HepG2 (cell line): ENCODE results near the gene TTC31. TPM values are rescaled to one million over a fixed set of nuclear protein-coding genes. Genes with fewer than 3 reads are reported as not detected.
A peak's percentile ranks its signal among the peaks of the same experiment; 100 is the strongest.

Experiments
- ARNTL ChIP-seq: sonication (generic); formaldehyde crosslinking; IDR thresholded peaks from 2 replicates; pipeline ENCODE4 v1.4.0; 2020; ENCODE audit warnings: mild to moderate bottlenecking, missing genetic modification reagents
- CSRNP1 ChIP-seq: sonication (generic); formaldehyde crosslinking; IDR thresholded peaks from 2 replicates; pipeline ENCODE4 v1.8.1; 2023; ENCODE audit warnings: mild to moderate bottlenecking, missing genetic modification reagents
- DDIT3 ChIP-seq: sonication (generic); formaldehyde crosslinking; IDR thresholded peaks from 2 replicates; pipeline ENCODE4 v1.4.0; 2020; ENCODE audit warnings: mild to moderate bottlenecking, missing genetic modification reagents
- ETV6 ChIP-seq: sonication (generic); formaldehyde crosslinking; conservative IDR thresholded peaks from 2 replicates; pipeline ENCODE4 v1.4.0; 2020; ENCODE audit warnings: missing genetic modification reagents
- FOSL1 ChIP-seq: sonication (generic); formaldehyde crosslinking; IDR thresholded peaks from 2 replicates; pipeline ENCODE4 v1.9.0; 2021; ENCODE audit warnings: missing genetic modification reagents, borderline replicate concordance
- GLMP ChIP-seq: sonication (generic); formaldehyde crosslinking; IDR thresholded peaks from 2 replicates; pipeline ENCODE4 v1.9.0; 2021; ENCODE audit warnings: missing genetic modification reagents, mild to moderate bottlenecking, borderline replicate concordance
- GMEB2 ChIP-seq: IDR thresholded peaks from 2 replicates; pipeline ENCODE4 v1.6.1; 2016; ENCODE audit warnings: missing biosample characterization, missing genetic modification reagents, low read depth
- HNRNPK ChIP-seq: fragments of 200-400 bp; formaldehyde crosslinking; IDR thresholded peaks from 2 replicates; pipeline ENCODE4 v1.6.1; 2018; ENCODE audit warnings: low read length, low read depth, moderate library complexity, mild to moderate bottlenecking; ENCODE audit not compliant: poor library complexity, severe bottlenecking
- MAF1 ChIP-seq: sonication (generic); formaldehyde crosslinking; IDR thresholded peaks from 2 replicates; pipeline ENCODE4 v1.5.0; 2020; ENCODE audit warnings: missing genetic modification reagents, borderline replicate concordance
- MYNN ChIP-seq: sonication (generic); formaldehyde crosslinking; IDR thresholded peaks from 2 replicates; pipeline ENCODE4 v1.4.0; 2020; ENCODE audit warnings: mild to moderate bottlenecking, low read depth, missing genetic modification reagents
- NONO ChIP-seq, 2 experiments: fragments of 450-650 bp in 1 of 2; sonication (generic) in 1 of 2; formaldehyde crosslinking in 1 of 2; IDR thresholded peaks in 1 of 2; conservative IDR thresholded peaks in 1 of 2; 2 replicates each; pipeline versions ENCODE4 v1.6.1 to v1.8.0; 2017 to 2022; ENCODE audit warnings: mild to moderate bottlenecking in 1 of 2, missing genetic modification reagents in 1 of 2, moderate library complexity in 1 of 2
- SALL2 ChIP-seq: sonication (generic); formaldehyde crosslinking; IDR thresholded peaks from 2 replicates; pipeline ENCODE4 v1.8.1; 2023; ENCODE audit warnings: mild to moderate bottlenecking, missing genetic modification reagents, inconsistent platforms
- SNAI1 ChIP-seq: sonication (generic); formaldehyde crosslinking; IDR thresholded peaks from 2 replicates; pipeline ENCODE4 v1.5.0; 2020; ENCODE audit warnings: mild to moderate bottlenecking, missing genetic modification reagents, borderline replicate concordance
- ZNF264 ChIP-seq: sonication (generic); formaldehyde crosslinking; IDR thresholded peaks from 2 replicates; pipeline ENCODE4 v1.4.0; 2020; ENCODE audit warnings: missing genetic modification reagents
- ZNF274 ChIP-seq: sonication (generic); formaldehyde crosslinking; IDR thresholded peaks from 2 replicates; pipeline ENCODE4 v1.5.1; 2020; ENCODE audit warnings: mild to moderate bottlenecking, missing genetic modification reagents
- ZNF710 ChIP-seq: sonication (generic); formaldehyde crosslinking; IDR thresholded peaks from 2 replicates; pipeline ENCODE4 v1.5.0; 2020; ENCODE audit warnings: mild to moderate bottlenecking, missing genetic modification reagents, borderline replicate concordance
- ZNF713 ChIP-seq: sonication (generic); formaldehyde crosslinking; IDR thresholded peaks from 2 replicates; pipeline ENCODE4 v1.4.0; 2020; ENCODE audit warnings: mild to moderate bottlenecking, missing genetic modification reagents
- ZNF770 ChIP-seq: sonication (generic); formaldehyde crosslinking; IDR thresholded peaks from 2 replicates; pipeline ENCODE4 v1.5.0; 2020; ENCODE audit warnings: mild to moderate bottlenecking, missing genetic modification reagents
- polyA plus RNA-seq, 8 experiments: library from polyadenylated mRNA; depleted of rRNA in 3 of 8; stranded (reverse) in 7 of 8; unstranded in 1 of 8; fragments of >200 nt; fragmentation: Illumina TruSeq in 4 of 8; extraction: Trizol in 4 of 8; gene quantifications; 2 replicates each; pipeline versions ENCODE4 v1.2.1 to v1.2.3, GENCODE V29; 2011 to 2016; ENCODE audit warnings: low read depth in 4 of 8, missing spikeins in 1 of 8, mixed read lengths in 1 of 8; ENCODE audit not compliant: insufficient read depth in 1 of 8
- total RNA-seq, 5 experiments: library from RNA; depleted of rRNA; stranded (reverse); fragments of >200 nt; fragmentation: Illumina TruSeq; extraction: Trizol; gene quantifications; 2 replicates each; pipeline ENCODE4 v1.2.3, GENCODE V29; 2016; ENCODE audit warnings: low read depth in 1 of 5

TTC31 gene
- total and polyA plus RNA-seq, 2 of the 13 experiments (the other 11 are each of a cell fraction or from before 2014, with no cell fraction given) = 28.3 to 39.5 TPM

GRCh38 chr2:74502720-74503505 is 20.0 kb downstream of the TTC31 start (continued):
- peak; percentile 34 for TF ChIP-seq ZNF770
- TF ChIP-seq ZNF274 (CRISPR knock-in tag) = peak; percentile 60; the same call in 1 of the 2 replicates
- no peak for TF ChIP-seq DDIT3
- 0 out of 2 replicates have a peak, but pooled peaks have one; percentile 15 for TF ChIP-seq ZNF264
- TF ChIP-seq MYNN = no peak
- 0 out of 2 replicates have a peak, but pooled peaks have one; percentile 39 for TF ChIP-seq SNAI1 (CRISPR knock-in tag)
- peak; percentile 67 for TF ChIP-seq ZNF710
- TF ChIP-seq CSRNP1 = no peak; the same call in 1 of the 2 replicates
- 0 out of 2 replicates have a peak, but pooled peaks have one; percentile 80 for TF ChIP-seq GLMP (CRISPR knock-in tag)
- peak; percentile 52; the same call in 1 of the 2 replicates for TF ChIP-seq ARNTL (CRISPR knock-in tag)
- TF ChIP-seq SALL2 (CRISPR knock-in tag) = peak; percentile 61; the same call in 1 of the 2 replicates
- TF ChIP-seq MAF1 = 0 out of 2 replicates have a peak, but pooled peaks have one; percentile 27
- no peak for TF ChIP-seq ETV6 (CRISPR knock-in tag)
- peak; percentile 11 for TF ChIP-seq ZNF713
- 0 out of 2 replicates have a peak, but pooled peaks have one; percentile 57 for TF ChIP-seq FOSL1 (CRISPR knock-in tag)
- no peak for TF ChIP-seq GMEB2 (CRISPR knock-in tag)
- peak; percentile 57 for TF ChIP-seq HNRNPK
- TF ChIP-seq NONO (IDR thresholded peaks at IDR 0.05) = no peak
- peak; percentile 70; the same call in 1 of the 2 replicates for TF ChIP-seq NONO (CRISPR knock-in tag; conservative IDR thresholded peaks at IDR 0.05)
